ENCODE results near the gene NDUFV3. TPM values are rescaled to one million over a fixed set of nuclear protein-coding genes. Genes with fewer than 3 reads are reported as not detected.

Gene NDUFV3
- total and polyA plus RNA-seq, 2 of the 13 experiments (the other 11 are each of a cell fraction or from before 2014, with no cell fraction given) = 14.2 to 29.6 TPM

GRCh38 chr21:42878993-42879787 lies 13.9 kb upstream of the NDUFV3 start, which contains the start of gene WDR4 (continued):
- no peak for TF ChIP-seq RERE (CRISPR knock-in tag; IDR thresholded peaks at IDR 0.05; ENCODE audit: low read depth)
- no peak for TF ChIP-seq ZBTB1 (CRISPR knock-in tag; IDR thresholded peaks at IDR 0.05; ENCODE audit: borderline replicate concordance)
- no peak; the same call in 1 of the 2 replicates for TF ChIP-seq KLF15 (CRISPR knock-in tag; IDR thresholded peaks at IDR 0.05; ENCODE audit: borderline replicate concordance)
- no peak for TF ChIP-seq TRIM22 (IDR thresholded peaks at IDR 0.05)
- TF ChIP-seq RXRA (CRISPR knock-in tag; IDR thresholded peaks at IDR 0.05) = peak; percentile 2; the same call in 1 of the 2 replicates
- peak; percentile 88; the same call in 1 of the 2 replicates for TF ChIP-seq ZFP91 (CRISPR knock-in tag; IDR thresholded peaks at IDR 0.05; ENCODE audit: borderline replicate concordance)
- TF ChIP-seq KLF9 (CRISPR knock-in tag; IDR thresholded peaks at IDR 0.05; ENCODE audit: low read depth) = no peak
- no peak for TF ChIP-seq ZNF7 (CRISPR knock-in tag; IDR thresholded peaks at IDR 0.05)
- TF ChIP-seq PAF1 (CRISPR knock-in tag; IDR thresholded peaks at IDR 0.05) = no peak
- peak; percentile 41; the same call in 1 of the 2 replicates for TF ChIP-seq ZBTB42 (CRISPR knock-in tag; IDR thresholded peaks at IDR 0.05)
- TF ChIP-seq KLF6 (CRISPR knock-in tag; IDR thresholded peaks at IDR 0.05) = peak; percentile 36; the same call in 1 of the 2 replicates
- no peak for TF ChIP-seq ZNF619 (CRISPR knock-in tag; IDR thresholded peaks at IDR 0.05)
- TF ChIP-seq MED1 (CRISPR knock-in tag; IDR thresholded peaks at IDR 0.05) = peak; percentile 47; the same call in 1 of the 2 replicates
- TF ChIP-seq SALL1 (CRISPR knock-in tag; IDR thresholded peaks at IDR 0.05) = peak; percentile 77
- TF ChIP-seq SMARCE1 (IDR thresholded peaks at IDR 0.05; ENCODE audit: borderline replicate concordance) = no peak
- no peak for TF ChIP-seq PITX1 (CRISPR knock-in tag; IDR thresholded peaks at IDR 0.05)
